Testis (tissue), 3 donors: Measurements from ENCODE around the gene RPS14. TPM values are rescaled to one million over a fixed set of nuclear protein-coding genes. Genes with fewer than 3 reads are reported as not detected.

Experiments used
- DNase-seq: peaks from one replicate; pipeline ENCODE4 v3.0.0-alpha.2; 2019
- H3K27ac ChIP-seq, 2 donors: fragments of 200-600 bp; sonication (generic); one replicate each; pipeline ENCODE4 v1.5.1; 2019
- H3K27me3 ChIP-seq: fragments of 200-600 bp; sonication (generic); one replicate; pipeline ENCODE4 v1.5.1; 2019
- H3K36me3 ChIP-seq: fragments of 200-600 bp; sonication (generic); one replicate; pipeline ENCODE4 v1.5.1; 2017; ENCODE audit warnings: low read depth; ENCODE audit errors: missing control alignments
- H3K4me1 ChIP-seq: fragments of 200-600 bp; sonication (generic); one replicate; pipeline ENCODE4 v1.5.1; 2019
- H3K4me3 ChIP-seq, 2 donors: fragments of 200-600 bp; sonication (generic); one replicate each; pipeline ENCODE4 v1.5.1; 2017 to 2019
- H3K9me3 ChIP-seq: fragments of 200-600 bp; sonication (generic); one replicate; pipeline ENCODE4 v1.5.1; 2017
- POLR2A ChIP-seq: fragments of 450-650 bp; IDR thresholded peaks from one replicate; pipeline ENCODE4 v1.6.1; 2017; ENCODE audit warnings: antibody characterized with exemption, mild to moderate bottlenecking, moderate library complexity
- WGBS, 2 donors: methylation state at CpG; one replicate each; pipeline ENCODE4 v1.1.5; 2018; 5-methylcytosine and 5-hydroxymethylcytosine counted together
- intact Hi-C: fragments of 100-400 bp; cut with DNase I; formaldehyde crosslinking; loops from one replicate; pipeline ENCODE4 v1.15.1; 2023; ENCODE audit warnings: low total_unique reads
- polyA plus RNA-seq: library from polyadenylated mRNA; stranded (reverse); fragments of 350-450 nt; fragmentation: Illumina TruSeq; extraction: RNeasy Lipid Tissue Mini Kit (QIAGEN cat#74804); gene quantifications from one replicate; pipeline ENCODE4 v1.2.3, GENCODE V29; 2014; ENCODE audit warnings: low read depth, low replicate concordance; ENCODE audit not compliant: insufficient read depth
- total RNA-seq, 2 donors: library from RNA; depleted of rRNA; stranded (reverse); fragments of >200 nt; gene quantifications; one replicate each; pipeline ENCODE4 v1.2.3, GENCODE V29; 2016
- TF ChIP-seq, protein P1 (sequence below), 3 experiments: fragments of 450-650 bp in 2 of 3; fragments of 200-600 bp in 1 of 3; sonication (generic) in 1 of 3; IDR thresholded peaks; one replicate each; pipeline ENCODE4 v1.5.1; 2016 to 2019; ENCODE audit warnings: antibody characterized with exemption in 3 of 3, mild to moderate bottlenecking in 2 of 3, moderate library complexity in 1 of 3

The RPS14 gene
- total and polyA plus RNA-seq, 3 donors from 2014 or later: 781 to 1,273 (median 1,234) TPM

DNA sequence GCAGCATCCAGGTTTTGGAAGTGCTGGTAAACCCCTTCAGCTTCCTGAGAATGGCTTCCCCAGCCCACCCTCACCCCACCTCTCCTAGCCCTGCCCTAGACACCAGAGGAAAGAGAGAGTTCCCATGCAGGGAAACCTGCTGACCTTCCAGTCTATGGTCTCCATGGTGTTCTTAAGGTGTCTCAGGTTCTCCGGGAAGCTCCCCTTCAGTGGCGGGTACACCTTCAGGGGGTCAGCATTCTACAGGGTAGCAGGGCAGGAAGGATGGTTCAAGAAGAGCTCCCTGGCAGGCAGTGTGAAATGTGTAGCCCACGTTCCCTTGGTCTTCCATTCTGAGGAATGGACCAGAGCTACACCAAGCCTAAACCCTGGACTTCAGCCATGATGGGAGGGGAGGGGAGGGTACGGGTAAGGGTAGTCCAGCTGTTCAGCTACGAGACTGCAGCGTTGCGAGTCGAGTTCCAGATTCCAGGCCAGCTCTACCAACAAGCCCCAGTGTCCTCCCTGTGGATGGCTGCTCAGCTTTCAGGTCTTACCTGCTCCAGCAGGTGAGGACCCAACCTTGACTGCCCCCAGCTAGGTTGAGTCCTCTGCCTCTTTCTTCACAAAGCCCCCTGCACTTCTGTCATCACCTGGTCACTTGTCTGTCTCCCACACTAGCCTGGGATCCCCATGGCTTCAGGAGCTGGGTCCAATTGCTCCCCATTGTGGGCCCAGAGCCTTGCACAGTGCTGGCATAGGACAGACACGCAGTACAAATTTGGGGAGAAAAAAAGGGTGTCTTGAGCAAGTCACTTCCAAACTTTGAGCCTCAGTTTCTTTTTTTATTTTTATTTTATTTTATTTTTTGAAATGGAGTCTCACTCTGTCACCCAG, 44.4 kb downstream of the RPS14 start:
- DNase-seq: no peak
- Histone ChIP-seq H3K4me3 (no peak overlapping the region), H3K4me1 (peaks cover 3% of the 10 kb centered on the region), H3K27me3 (no peaks in the 10 kb centered on the region), H3K36me3 (no peaks in the 10 kb centered on the region), H3K9me3 (no peaks in the 10 kb centered on the region), H3K27ac (no peak overlapping the region)
- WGBS, 2 donors: 85 to 95% methylated on average over 6 to 9 of the region's 9 CpGs
- intact Hi-C loops: no loop called here
- TF ChIP-seq, protein P1, sequence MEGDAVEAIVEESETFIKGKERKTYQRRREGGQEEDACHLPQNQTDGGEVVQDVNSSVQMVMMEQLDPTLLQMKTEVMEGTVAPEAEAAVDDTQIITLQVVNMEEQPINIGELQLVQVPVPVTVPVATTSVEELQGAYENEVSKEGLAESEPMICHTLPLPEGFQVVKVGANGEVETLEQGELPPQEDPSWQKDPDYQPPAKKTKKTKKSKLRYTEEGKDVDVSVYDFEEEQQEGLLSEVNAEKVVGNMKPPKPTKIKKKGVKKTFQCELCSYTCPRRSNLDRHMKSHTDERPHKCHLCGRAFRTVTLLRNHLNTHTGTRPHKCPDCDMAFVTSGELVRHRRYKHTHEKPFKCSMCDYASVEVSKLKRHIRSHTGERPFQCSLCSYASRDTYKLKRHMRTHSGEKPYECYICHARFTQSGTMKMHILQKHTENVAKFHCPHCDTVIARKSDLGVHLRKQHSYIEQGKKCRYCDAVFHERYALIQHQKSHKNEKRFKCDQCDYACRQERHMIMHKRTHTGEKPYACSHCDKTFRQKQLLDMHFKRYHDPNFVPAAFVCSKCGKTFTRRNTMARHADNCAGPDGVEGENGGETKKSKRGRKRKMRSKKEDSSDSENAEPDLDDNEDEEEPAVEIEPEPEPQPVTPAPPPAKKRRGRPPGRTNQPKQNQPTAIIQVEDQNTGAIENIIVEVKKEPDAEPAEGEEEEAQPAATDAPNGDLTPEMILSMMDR (IDR thresholded peaks at IDR 0.05): no peak
- no peak for TF ChIP-seq POLR2A

DNA sequence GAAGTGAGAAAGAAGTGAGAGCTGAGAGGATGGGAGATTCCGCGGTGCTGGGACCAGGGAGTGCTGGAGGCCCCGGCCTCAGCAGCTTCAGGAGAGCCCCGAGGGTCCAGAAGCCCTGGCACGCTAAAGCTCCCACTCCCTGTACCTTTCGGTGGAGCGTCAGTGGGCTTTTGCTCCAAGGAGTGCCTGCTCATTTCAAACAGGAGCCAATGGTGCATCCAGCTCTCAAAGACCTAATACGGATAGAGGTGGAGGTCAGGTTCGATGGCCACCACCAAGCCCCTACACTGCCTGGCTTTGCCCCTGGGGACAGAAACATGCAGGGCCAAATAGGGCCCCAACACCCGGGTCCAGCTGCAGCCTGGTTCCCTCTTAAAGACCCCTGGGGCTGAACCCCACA, 45.0 kb downstream of the RPS14 start:
- H3K27ac ChIP-seq: no peak overlapping the region
- H3K4me1 ChIP-seq: no peaks in the 10 kb centered on the region
- WGBS, 2 donors: 82 to 88% methylated on average over 10 of the region's 10 CpGs
- no peaks in the 10 kb centered on the region for H3K36me3 ChIP-seq
- H3K27me3 ChIP-seq: no peaks in the 10 kb centered on the region
- H3K4me3 ChIP-seq: no peak overlapping the region
- intact Hi-C loops: no loop called here
- no peak for DNase-seq
- TF ChIP-seq, protein P1 (IDR thresholded peaks at IDR 0.05): no peak
- H3K9me3 ChIP-seq: no peaks in the 10 kb centered on the region

DNA sequence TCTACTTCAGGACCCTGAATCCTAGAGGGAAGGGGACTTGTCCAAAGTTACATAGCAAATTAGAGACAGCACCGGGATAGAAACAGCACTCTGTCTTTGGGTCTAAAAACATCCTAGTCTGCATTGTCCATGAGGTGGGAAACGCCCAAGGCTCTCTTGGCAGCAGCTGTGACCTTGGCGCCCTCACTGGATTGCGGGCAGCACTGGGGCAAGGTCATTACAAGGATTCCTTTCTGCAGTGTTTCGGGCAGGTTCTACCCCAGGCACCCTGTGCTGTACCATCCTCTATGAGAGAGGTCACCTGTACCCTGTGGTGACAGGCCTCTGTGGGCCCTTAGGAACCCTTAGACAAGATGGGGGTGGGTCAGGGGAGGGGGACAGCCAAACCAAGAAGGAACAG, 45.4 kb downstream of the RPS14 start:
- TF ChIP-seq, protein P1 (IDR thresholded peaks at IDR 0.05): no peak
- no peak for TF ChIP-seq POLR2A
- Histone ChIP-seq H3K27me3 (no peaks in the 10 kb centered on the region), H3K4me3 (no peak overlapping the region), H3K4me1 (no peaks in the 10 kb centered on the region), H3K27ac (no peak overlapping the region), H3K36me3 (no peaks in the 10 kb centered on the region), H3K9me3 (no peaks in the 10 kb centered on the region)
- DNase-seq: peak; percentile 34
- intact Hi-C loops: no loop called here
- 53 to 62% methylated on average over 4 to 5 of the region's 5 CpGs for WGBS, 2 donors

DNA sequence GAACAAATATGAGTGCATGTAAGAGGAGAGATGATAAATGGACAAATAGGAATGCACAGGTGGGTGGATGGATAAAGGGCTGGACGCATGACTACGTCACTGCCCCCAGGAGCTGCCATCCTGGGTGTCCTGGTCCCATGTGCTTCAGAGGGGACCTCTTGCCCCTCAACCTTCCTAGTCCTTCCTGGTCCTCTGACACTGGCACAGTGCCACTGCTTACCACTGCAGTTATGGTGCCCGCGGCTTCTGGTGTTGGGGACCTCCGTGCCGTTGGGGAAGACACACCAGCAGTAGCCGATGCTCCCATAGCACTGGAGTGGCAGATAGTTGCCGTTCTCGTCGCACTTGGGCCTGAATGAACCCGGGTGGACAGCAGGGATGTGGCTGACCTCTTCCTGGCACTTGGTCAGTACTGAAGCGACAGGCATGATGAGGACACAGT, 46.6 kb downstream of the RPS14 start:
- 83 to 96% methylated on average over 4 to 12 of the region's 12 CpGs for WGBS, 2 donors
- no peaks in the 10 kb centered on the region for H3K9me3 ChIP-seq
- H3K36me3 ChIP-seq: no peaks in the 10 kb centered on the region
- intact Hi-C loops: no loop called here
- H3K27me3 ChIP-seq: no peaks in the 10 kb centered on the region
- H3K4me3 ChIP-seq: no peak overlapping the region
- DNase-seq: no peak
- TF ChIP-seq, protein P1 (IDR thresholded peaks at IDR 0.05): no peak
- TF ChIP-seq POLR2A: no peak
- no peak overlapping the region for H3K27ac ChIP-seq
- H3K4me1 ChIP-seq: no peaks in the 10 kb centered on the region
